Ovary (tissue), 9 donors: ENCODE results near the gene SIX3. TPM values are rescaled to one million over a fixed set of nuclear protein-coding genes. Genes with fewer than 3 reads are reported as not detected.

Experiments
- DNase-seq, 5 donors: peaks; one replicate each; pipeline ENCODE4 v3.0.0-alpha.2; 2019 to 2020
- H3K27ac ChIP-seq, 2 donors: fragments of 200-600 bp; one replicate each; pipeline versions ENCODE4 v1.5.1 to v1.8.0; 2019 to 2022
- H3K27me3 ChIP-seq: fragments of 200-600 bp; one replicate; pipeline ENCODE4 v1.8.0; 2022
- H3K36me3 ChIP-seq: fragments of 200-600 bp; sonication (generic); one replicate; pipeline ENCODE4 v1.5.1; 2019
- H3K4me1 ChIP-seq: one replicate; pipeline ENCODE4 v1.8.1; 2013; ENCODE audit warnings: mild to moderate bottlenecking, moderate library complexity; ENCODE audit not compliant: insufficient read depth
- H3K4me3 ChIP-seq: fragments of 200-600 bp; sonication (generic); one replicate; pipeline ENCODE4 v1.5.1; 2017
- H3K9me3 ChIP-seq, 2 donors: fragments of 200-600 bp in 1 of 2; sonication (generic) in 1 of 2; one replicate each; pipeline versions ENCODE4 v1.5.1 to v1.8.1; 2013 to 2019; ENCODE audit warnings: mild to moderate bottlenecking in 1 of 2, moderate library complexity in 1 of 2
- EP300 ChIP-seq: sonication (generic); formaldehyde crosslinking; IDR thresholded peaks from one replicate; pipeline ENCODE4 v1.6.1; 2017; ENCODE audit warnings: antibody characterized with exemption
- POLR2A ChIP-seq: fragments of 450-650 bp; IDR thresholded peaks from one replicate; pipeline ENCODE4 v1.6.1; 2017; ENCODE audit warnings: antibody characterized with exemption, mild to moderate bottlenecking, moderate library complexity
- WGBS, 3 donors: extraction: QIAGEN DNeasy Blood & Tissue Kit in 1 of 3; methylation state at CpG; one replicate each; pipeline versions ENCODE4 v1.1.5 to v1.1.7; 2013 to 2017; 5-methylcytosine and 5-hydroxymethylcytosine counted together
- intact Hi-C, 4 donors: fragments of 100-400 bp; cut with DNase I; formaldehyde crosslinking; loops; one replicate each; pipeline versions ENCODE4 v1.11.0 to v1.15.1; 2022 to 2023
- polyA plus RNA-seq, 2 donors: library from polyadenylated mRNA; stranded (reverse); fragments of 200-250 nt in 1 of 2; fragments of 350-450 nt in 1 of 2; fragmentation: Illumina TruSeq in 1 of 2; extraction: RNeasy Lipid Tissue Mini Kit (QIAGEN cat#74804) in 1 of 2; gene quantifications; one replicate each; pipeline ENCODE4 v1.2.3, GENCODE V29; 2013 to 2014
- total RNA-seq, 7 donors: library from RNA; depleted of rRNA in 2 of 7; stranded (reverse); fragments of >200 nt in 2 of 7; fragmentation: NEBNext Ultra II Directional in 3 of 7; extraction: Animal tissue kit (Norgen Biotek cat#: 25700) in 3 of 7; gene quantifications; one replicate each; pipeline versions ENCODE4 v1.1.0 to v1.2.4, GENCODE V29; 2016 to 2023
- TF ChIP-seq, protein P1 (sequence below), 3 donors: fragments of 450-650 bp in 2 of 3; fragments of 200-600 bp in 1 of 3; IDR thresholded peaks; one replicate each; pipeline versions ENCODE4 v1.5.1 to v1.8.0; 2016 to 2022; ENCODE audit warnings: antibody characterized with exemption in 3 of 3, mild to moderate bottlenecking in 1 of 3
- donor health status: DM: no; HTN: no; CAD: no; lungs with moderate emphysema.
- donor health status: DM: no; HTN: no; CAD: no.
- donor health status: Bipolar disorder and iron deficiency.
- donor health status: DM: yes; HTN: yes; CAD: no.
- donor health status: DM: no; HTN: no; CAD: no.
- donor health status: DM: yes; HTN: yes; CAD: no.

SIX3 gene
- total and polyA plus RNA-seq, 9 donors: not detected

DNA sequence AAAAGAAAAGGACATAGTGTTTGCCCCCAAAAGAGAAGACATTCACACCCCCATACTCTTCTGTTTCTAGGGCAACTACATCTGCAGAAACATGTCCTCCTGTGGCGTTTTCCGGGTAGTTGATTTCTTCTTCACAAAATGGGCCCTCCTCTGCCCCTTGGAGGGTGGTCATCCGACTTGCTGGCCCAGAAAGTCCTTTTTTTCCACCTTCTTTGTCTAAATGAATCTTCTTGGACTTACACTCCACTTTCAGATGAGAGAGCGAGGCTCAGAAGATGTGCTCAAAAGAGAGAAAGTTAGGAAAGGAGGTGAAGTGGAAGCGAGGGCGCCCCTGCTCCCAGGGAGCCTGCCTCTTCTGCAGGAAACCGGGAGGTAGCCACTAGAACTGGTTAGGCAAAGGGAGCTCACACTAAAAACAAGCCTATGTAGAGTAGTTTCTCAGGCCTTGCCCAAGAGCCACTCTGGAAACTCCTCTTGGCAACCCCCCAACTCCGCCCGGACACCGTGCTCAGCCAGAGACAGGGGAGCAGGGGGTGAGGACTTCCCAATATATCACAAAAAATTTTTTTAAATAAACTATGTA lies 10.2 kb upstream of the SIX3 start:
- H3K27ac ChIP-seq: no peak overlapping the region
- intact Hi-C loops: no loop called here
- no peak for DNase-seq
- H3K4me3 ChIP-seq: no peak overlapping the region
- H3K36me3 ChIP-seq: no peaks in the 10 kb centered on the region
- no peaks in the 10 kb centered on the region for H3K27me3 ChIP-seq
- peaks cover 0 to 9% of the 10 kb centered on the region in 2 donors for H3K9me3 ChIP-seq
- WGBS, 3 donors: 58 to 65% (median 61%) methylated on average over 10 of the region's 10 CpGs
- TF ChIP-seq EP300 (no peak), POLR2A (no peak)
- TF ChIP-seq, protein P1, sequence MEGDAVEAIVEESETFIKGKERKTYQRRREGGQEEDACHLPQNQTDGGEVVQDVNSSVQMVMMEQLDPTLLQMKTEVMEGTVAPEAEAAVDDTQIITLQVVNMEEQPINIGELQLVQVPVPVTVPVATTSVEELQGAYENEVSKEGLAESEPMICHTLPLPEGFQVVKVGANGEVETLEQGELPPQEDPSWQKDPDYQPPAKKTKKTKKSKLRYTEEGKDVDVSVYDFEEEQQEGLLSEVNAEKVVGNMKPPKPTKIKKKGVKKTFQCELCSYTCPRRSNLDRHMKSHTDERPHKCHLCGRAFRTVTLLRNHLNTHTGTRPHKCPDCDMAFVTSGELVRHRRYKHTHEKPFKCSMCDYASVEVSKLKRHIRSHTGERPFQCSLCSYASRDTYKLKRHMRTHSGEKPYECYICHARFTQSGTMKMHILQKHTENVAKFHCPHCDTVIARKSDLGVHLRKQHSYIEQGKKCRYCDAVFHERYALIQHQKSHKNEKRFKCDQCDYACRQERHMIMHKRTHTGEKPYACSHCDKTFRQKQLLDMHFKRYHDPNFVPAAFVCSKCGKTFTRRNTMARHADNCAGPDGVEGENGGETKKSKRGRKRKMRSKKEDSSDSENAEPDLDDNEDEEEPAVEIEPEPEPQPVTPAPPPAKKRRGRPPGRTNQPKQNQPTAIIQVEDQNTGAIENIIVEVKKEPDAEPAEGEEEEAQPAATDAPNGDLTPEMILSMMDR (IDR thresholded peaks at IDR 0.05): no peak
- H3K4me1 ChIP-seq: peaks cover 2% of the 10 kb centered on the region

DNA sequence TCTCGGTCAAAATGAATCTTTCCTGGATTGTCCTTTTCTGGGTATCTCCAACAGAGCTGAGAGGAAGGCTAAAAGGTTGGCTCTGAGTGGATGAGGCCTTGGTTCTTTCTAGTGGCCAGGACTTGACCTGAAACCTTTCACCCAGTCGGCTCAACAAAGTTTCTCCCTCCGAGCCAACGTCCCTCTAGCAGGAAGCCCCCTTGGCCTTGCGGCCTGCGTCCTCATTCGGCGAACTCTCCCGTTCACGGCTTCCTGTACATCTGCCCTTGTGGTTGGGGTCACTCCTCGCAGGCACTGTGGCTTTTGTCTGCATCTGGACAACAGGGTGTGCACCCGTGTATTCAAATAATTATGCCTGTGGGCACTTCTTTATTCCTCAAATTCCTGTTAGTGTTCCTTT lies 9.4 kb upstream of the SIX3 start:
- no peak for DNase-seq
- Histone ChIP-seq H3K4me1 (peaks cover 2% of the 10 kb centered on the region), H3K4me3 (no peak overlapping the region), H3K27ac (no peak overlapping the region), H3K36me3 (no peaks in the 10 kb centered on the region), H3K9me3 (peaks cover 0 to 9% of the 10 kb centered on the region in 2 donors), H3K27me3 (no peaks in the 10 kb centered on the region)
- intact Hi-C loops: no loop called here
- 34 to 45% (median 42%) methylated on average over 12 of the region's 12 CpGs for WGBS, 3 donors
- TF ChIP-seq POLR2A (no peak), EP300 (no peak)
- TF ChIP-seq, protein P1 (IDR thresholded peaks at IDR 0.05): no peak

DNA sequence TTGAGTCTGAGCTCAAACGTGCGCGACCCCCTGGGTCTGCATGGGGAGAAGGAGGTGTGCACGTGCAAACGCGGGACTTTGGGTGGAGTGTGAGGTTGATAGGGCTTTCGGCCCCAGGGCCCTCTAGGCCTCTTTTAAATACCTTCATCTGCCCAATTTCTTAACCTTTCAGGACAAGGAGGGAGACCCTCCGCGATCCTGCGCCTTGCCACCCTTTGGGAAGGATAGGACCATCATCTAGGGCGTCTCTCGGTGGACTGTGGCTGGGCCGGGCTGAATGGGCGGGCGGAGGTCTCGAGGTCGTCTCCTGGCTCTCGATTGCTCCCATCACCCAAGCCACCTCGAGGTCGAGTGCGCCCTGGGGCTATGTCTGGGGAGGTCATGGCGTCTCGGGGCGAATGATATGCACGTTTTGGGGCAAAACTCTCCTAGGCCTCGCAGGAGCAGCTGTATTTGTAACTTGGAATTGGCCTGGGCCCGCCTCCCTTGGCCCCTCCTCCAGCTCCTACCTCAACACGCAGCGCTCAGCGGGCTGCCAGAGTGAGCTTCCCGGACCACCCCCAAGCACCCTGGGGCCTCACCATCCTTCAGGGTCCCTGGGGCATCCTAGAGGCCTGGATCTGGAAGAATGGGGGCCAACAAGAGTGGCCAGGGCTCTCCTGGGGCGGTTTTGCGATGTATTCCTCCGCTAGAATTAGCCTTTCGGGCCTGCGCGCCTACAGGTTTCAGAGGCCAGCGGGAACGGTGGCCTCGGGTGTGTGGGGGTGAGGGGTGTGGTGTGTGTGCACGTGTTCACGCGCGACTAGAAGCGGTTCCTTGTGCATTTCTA lies 8.7 kb upstream of the SIX3 start:
- Histone ChIP-seq H3K9me3 (peaks cover 0 to 9% of the 10 kb centered on the region in 2 donors), H3K4me3 (no peak overlapping the region), H3K4me1 (peaks cover 2% of the 10 kb centered on the region), H3K27me3 (no peaks in the 10 kb centered on the region), H3K36me3 (no peaks in the 10 kb centered on the region), H3K27ac (no peak overlapping the region)
- intact Hi-C loops: no loop called here
- 7 to 13% (median 11%) methylated on average over 41 to 45 of the region's 45 CpGs for WGBS, 3 donors
- TF ChIP-seq POLR2A (no peak), EP300 (no peak)
- TF ChIP-seq, protein P1 (IDR thresholded peaks at IDR 0.05): no peak
- no peak for DNase-seq

DNA sequence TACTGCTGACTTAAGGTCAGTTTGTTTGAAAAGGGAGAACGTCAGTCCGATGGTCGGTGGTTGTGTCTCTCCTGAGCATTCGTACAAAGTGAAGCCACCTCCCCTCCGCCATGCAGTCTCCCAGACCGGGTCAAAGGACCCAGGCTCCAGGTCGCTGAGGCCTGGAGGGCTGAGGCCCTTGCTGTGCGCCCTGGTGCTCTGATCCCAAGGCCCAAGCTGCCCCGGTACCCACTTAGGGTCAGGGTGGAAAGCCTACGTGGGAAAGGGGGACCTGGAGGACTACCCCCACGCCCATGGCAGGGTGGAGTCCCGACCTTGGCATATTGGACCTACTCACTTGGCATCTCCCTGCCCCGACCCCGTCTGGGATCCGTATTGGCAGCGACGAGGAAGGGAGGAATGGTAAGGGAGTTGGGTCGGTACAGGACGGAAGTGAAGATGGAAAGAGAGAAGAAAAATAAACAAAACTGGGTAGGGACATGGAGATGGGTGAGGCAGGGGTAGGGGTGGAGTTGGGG lies 8.0 kb upstream of the SIX3 start:
- DNase-seq: no peak
- H3K9me3 ChIP-seq: peaks cover 0 to 9% of the 10 kb centered on the region in 2 donors
- H3K4me3 ChIP-seq: no peak overlapping the region
- no peak overlapping the region for H3K27ac ChIP-seq
- TF ChIP-seq EP300 (no peak), POLR2A (no peak)
- TF ChIP-seq, protein P1 (IDR thresholded peaks at IDR 0.05): no peak
- no peaks in the 10 kb centered on the region for H3K27me3 ChIP-seq
- H3K4me1 ChIP-seq: peaks cover 1% of the 10 kb centered on the region
- no peaks in the 10 kb centered on the region for H3K36me3 ChIP-seq
- 3 to 9% (median 4%) methylated on average over 19 of the region's 19 CpGs for WGBS, 3 donors
- intact Hi-C loops: no loop called here
